Measurements from ENCODE around the gene ZBTB4.

Gene ZBTB4

DNA sequence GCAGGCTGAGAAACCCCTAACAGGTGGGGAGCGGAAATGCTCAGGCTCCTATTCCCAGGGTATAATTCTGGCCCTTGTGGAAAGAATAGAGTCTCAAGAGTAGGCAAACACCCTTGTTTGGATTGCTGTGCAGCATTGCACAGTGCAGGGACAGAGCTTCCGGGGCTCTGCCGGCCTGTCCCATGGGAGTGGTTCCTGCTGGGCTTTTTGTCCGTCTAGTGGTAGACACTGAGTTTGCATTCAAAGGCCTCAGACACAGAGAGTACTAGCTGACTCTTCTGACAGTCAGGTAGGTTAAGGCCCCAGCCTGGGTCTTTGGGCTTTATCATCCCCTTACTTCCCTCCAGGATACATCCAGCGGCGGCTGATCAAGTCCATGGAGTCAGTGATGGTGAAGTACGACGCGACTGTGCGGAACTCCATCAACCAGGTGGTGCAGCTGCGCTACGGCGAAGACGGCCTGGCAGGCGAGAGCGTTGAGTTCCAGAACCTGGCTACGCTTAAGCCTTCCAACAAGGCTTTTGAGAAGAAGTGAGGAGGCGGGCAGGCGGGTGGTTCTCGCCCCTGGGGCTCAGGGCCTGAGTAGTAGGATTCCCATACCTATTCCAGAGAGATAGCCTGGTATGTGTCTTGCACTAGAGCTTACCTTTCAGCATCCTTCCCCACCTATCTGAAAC is 22.9 kb upstream of the ZBTB4 start:
- no peak overlapping the region for H3K27ac ChIP-seq
- no peak for TF ChIP-seq CTCF (conservative IDR thresholded peaks at IDR 0.05)
- no peak for TF ChIP-seq ZFX (IDR thresholded peaks at IDR 0.05)

DNA sequence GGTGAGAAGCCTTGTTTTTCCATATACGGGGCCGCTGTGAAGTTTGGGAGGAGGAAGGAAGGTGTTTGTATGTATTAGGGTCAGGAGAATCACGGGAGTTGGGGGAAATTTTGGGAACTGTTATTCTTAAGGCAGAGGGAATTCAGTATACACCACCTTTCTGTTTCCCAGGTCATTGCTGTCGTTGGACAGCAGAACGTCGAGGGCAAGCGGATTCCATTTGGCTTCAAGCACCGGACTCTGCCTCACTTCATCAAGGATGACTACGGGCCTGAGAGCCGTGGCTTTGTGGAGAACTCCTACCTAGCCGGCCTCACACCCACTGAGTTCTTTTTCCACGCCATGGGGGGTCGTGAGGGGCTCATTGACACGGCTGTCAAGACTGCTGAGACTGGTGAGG is 22.3 kb upstream of the ZBTB4 start:
- H3K27ac ChIP-seq, result no peak overlapping the region
- no peak for TF ChIP-seq ZFX (IDR thresholded peaks at IDR 0.05)
- no peak for TF ChIP-seq CTCF (conservative IDR thresholded peaks at IDR 0.05)

- TF ChIP-seq ZFX (IDR thresholded peaks at IDR 0.05) (no peak), CTCF (conservative IDR thresholded peaks at IDR 0.05) (no peak)
- no peak overlapping the region for H3K27ac ChIP-seq
Observed at GRCh38 chr17:7499161-7499560, 19.7 kb upstream of the ZBTB4 start.

DNA sequence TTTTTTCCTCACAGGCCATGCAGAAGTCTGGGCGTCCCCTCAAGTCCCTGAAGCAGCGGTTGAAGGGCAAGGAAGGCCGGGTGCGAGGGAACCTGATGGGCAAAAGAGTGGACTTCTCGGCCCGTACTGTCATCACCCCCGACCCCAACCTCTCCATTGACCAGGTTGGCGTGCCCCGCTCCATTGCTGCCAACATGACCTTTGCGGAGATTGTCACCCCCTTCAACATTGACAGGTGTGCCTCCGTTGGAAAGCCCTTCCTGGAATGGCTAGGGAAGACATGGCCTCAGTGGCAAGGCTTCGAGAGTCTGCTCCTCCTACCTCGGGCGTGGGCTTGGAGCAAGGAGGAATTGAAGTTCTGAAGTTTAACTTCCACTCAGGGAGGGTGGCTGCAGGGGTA is 18.2 kb upstream of the ZBTB4 start:
- no peak overlapping the region for H3K27ac ChIP-seq
- TF ChIP-seq CTCF (conservative IDR thresholded peaks at IDR 0.05) (no peak), ZFX (IDR thresholded peaks at IDR 0.05) (no peak)

GRCh38 chr17:7497228-7497627 is 17.8 kb upstream of the ZBTB4 start:
- no peak overlapping the region for H3K27ac ChIP-seq
- TF ChIP-seq CTCF (conservative IDR thresholded peaks at IDR 0.05) (no peak), ZFX (IDR thresholded peaks at IDR 0.05) (no peak)

DNA sequence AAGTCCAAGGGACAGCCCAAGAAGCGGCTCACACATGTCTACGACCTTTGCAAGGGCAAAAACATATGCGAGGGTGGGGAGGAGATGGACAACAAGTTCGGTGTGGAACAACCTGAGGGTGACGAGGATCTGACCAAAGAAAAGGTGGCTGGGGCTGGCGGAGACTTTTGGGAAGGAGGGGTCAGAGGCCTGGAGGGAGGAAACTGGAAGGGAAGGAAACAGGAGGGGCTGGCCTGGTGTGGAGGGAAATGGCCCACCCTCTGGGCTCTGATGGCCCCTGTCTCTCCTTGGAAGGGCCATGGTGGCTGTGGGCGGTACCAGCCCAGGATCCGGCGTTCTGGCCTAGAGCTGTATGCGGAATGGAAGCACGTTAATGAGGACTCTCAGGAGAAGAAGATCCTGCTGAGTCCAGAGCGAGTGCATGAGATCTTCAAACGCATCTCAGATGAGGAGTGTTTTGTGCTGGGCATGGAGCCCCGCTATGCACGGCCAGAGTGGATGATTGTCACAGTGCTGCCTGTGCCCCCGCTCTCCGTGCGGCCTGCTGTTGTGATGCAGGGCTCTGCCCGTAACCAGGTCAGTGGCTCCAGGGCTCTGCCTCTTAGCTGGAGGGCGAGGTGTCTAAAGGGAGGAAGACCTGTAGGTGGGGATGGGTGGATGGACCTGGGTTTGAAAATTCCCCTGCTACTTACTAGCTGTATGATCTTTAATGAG is 17.2 kb upstream of the ZBTB4 start:
- H3K27ac ChIP-seq, result no peak overlapping the region
- TF ChIP-seq ZFX (IDR thresholded peaks at IDR 0.05) (no peak), CTCF (conservative IDR thresholded peaks at IDR 0.05) (no peak)

DNA sequence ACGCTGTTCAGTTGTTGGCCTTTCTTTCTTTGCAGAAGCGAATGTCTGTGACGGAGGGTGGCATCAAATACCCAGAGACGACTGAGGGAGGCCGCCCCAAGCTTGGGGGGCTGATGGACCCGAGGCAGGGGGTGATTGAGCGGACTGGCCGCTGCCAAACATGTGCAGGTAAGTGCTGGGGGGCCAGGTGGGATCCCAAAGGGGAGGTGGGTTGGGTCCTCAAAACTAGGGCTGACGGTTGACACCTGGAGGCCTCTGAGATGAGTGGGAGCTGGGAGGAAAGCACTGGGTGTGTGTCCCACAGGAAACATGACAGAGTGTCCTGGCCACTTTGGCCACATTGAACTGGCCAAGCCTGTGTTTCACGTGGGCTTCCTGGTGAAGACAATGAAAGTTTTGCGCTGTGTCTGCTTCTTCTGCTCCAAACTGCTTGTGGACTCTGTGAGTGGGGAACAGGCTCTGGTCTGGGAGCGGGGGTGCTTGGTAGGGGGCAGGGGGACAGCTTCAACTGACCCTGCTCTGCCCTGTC is 16.5 kb upstream of the ZBTB4 start:
- TF ChIP-seq ZFX (IDR thresholded peaks at IDR 0.05) (no peak), CTCF (conservative IDR thresholded peaks at IDR 0.05) (no peak)
- H3K27ac ChIP-seq, result no peak overlapping the region
